ENCODE results near the gene CLIP3. TPM values are rescaled to one million over a fixed set of nuclear protein-coding genes. Genes with fewer than 3 reads are reported as not detected.

The CLIP3 gene
- total RNA-seq, 1 donor from 2014 or later, result 2.4 TPM

DNA sequence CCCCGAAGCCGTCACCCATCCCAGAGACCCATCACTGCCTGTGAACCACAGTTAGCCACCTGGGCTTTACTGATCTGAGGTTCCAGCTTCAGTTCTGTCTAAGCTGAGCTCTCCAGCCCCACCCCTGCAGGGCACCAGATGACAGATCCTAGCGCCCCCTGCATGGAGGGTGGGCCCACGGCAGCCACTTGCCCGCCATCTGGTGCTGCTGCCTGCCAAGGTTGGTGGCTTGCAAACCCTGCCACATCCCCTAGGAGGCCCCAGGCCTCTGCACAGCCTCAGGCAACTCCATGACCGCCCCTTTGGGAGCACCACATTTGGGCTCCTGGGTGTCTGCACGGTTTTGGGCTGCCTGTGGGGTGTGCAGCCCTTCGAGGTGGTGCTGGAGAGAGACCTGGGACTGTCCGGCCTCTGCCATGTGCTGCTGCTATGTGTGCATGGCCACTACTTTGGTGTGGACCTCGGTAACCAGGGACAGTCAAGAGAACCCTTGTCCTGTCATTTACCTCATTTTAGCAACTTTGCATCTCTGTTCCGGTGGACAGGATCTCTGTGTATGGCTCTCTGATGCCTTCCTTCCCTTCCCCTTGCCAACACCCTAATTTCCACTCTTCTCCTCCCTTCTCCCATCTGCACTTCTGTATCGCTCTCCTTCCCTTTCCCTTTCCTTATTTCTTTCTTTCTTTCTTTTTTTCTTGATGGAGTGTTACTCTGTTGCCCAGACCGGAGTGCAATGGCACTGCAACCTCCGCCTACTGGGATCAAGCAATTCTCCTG is 55.0 kb downstream of the CLIP3 start:
- no peaks in the 10 kb centered on the region for H3K9me3 Mint-ChIP-seq
- H3K4me1 Mint-ChIP-seq (ENCODE audit: low read depth), result no peaks in the 10 kb centered on the region
- H3K27ac Mint-ChIP-seq, result no peak overlapping the region
- H3K27me3 Mint-ChIP-seq (ENCODE audit: low read depth), result peaks cover 5% of the 10 kb centered on the region
- H3K4me3 Mint-ChIP-seq (ENCODE audit: low read depth), result no peak overlapping the region
- no peaks in the 10 kb centered on the region for H3K36me3 Mint-ChIP-seq (ENCODE audit: low read depth)
- intact Hi-C loops (cut with micrococcal nuclease), result no loop called here
- DNase-seq (ENCODE audit: low spot score), result peak; percentile 19

DNA sequence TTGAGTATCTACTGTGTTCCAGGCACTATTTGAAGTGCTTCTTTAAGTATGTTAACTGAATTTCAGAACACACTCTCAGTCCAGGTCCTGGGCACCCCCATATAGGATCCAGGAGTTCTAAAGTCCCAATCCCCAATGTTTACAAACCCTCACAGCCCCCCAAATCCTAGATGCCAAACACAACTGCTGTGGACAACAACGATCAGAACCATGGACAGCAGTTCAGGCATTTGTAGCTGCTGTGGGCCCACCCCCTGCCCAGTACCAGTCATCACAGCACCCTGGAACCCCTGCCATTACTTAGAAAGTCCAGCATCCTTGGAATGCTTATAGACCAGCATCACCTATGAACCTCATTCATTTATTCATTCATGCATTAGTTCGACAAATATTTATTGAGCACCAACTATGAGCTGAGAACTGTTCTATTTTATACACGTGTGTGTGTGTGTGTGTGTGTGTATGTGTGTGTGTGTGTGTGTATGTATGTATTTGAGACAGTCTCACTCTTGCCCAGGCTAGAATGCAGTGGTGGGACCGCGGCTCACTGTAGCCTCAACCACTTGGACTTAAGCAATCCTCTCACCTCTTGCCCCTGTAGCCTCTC is 57.0 kb downstream of the CLIP3 start:
- no peaks in the 10 kb centered on the region for H3K9me3 Mint-ChIP-seq
- H3K27ac Mint-ChIP-seq, result no peak overlapping the region
- peaks cover 2% of the 10 kb centered on the region for H3K27me3 Mint-ChIP-seq (ENCODE audit: low read depth)
- no peaks in the 10 kb centered on the region for H3K4me1 Mint-ChIP-seq (ENCODE audit: low read depth)
- intact Hi-C loops (cut with micrococcal nuclease), result no loop called here
- H3K36me3 Mint-ChIP-seq (ENCODE audit: low read depth), result no peaks in the 10 kb centered on the region
- H3K4me3 Mint-ChIP-seq (ENCODE audit: low read depth), result no peak overlapping the region
- DNase-seq (ENCODE audit: low spot score), result no peak

DNA sequence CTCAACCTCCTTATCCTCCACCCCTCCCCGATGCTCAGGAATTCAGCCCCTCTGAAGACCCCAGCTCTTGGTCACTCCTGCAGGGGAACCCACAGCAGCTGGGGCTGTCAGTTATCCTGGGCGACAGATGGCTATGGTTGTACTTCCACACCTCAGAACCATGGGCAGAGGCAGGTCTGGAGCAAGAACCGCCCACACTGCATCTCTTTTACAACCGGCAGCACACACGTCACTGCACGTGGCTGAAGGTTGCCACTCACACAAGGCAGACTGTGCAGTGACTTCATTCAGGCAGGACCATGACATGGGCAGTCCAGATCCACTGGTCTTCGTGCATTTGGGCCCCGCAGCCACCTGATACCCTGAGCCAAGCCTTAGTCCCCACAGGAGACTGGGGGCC is 59.2 kb downstream of the CLIP3 start:
- no peak overlapping the region for H3K4me3 Mint-ChIP-seq (ENCODE audit: low read depth)
- intact Hi-C loops (cut with micrococcal nuclease), result no loop called here
- peaks cover 2% of the 10 kb centered on the region for H3K27me3 Mint-ChIP-seq (ENCODE audit: low read depth)
- no peaks in the 10 kb centered on the region for H3K36me3 Mint-ChIP-seq (ENCODE audit: low read depth)
- H3K9me3 Mint-ChIP-seq, result no peaks in the 10 kb centered on the region
- no peak overlapping the region for H3K27ac Mint-ChIP-seq
- no peak for DNase-seq (ENCODE audit: low spot score)
- H3K4me1 Mint-ChIP-seq (ENCODE audit: low read depth), result peaks cover 2% of the 10 kb centered on the region

DNA sequence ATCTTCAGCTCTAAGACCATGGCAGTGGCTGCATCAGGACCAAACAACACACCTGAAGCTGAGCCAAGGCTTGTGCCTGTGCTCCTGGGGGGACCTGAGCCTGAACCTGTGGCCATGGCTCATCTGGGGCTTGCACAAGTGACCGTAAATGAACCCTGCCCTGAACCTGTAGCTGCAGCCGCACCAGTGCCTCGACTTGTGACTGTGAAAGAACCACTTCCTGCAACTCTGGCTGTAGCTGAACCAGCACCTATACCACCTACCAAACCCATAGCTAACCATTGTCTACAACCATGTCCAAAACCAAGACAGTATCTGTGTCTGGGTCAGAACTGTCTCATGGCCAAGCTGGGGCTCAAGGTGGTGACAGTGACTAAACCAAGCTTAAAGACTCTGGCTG is 65.9 kb downstream of the CLIP3 start:
- DNase-seq (ENCODE audit: low spot score), result no peak
- H3K27me3 Mint-ChIP-seq (ENCODE audit: low read depth), result peaks cover 3% of the 10 kb centered on the region
- intact Hi-C loops (cut with micrococcal nuclease), result no loop called here
- peaks cover 2% of the 10 kb centered on the region for H3K4me1 Mint-ChIP-seq (ENCODE audit: low read depth)
- H3K9me3 Mint-ChIP-seq, result no peaks in the 10 kb centered on the region
- no peaks in the 10 kb centered on the region for H3K36me3 Mint-ChIP-seq (ENCODE audit: low read depth)
- H3K27ac Mint-ChIP-seq, result no peak overlapping the region
- no peak overlapping the region for H3K4me3 Mint-ChIP-seq (ENCODE audit: low read depth)

Other genes starting within 250 kb of the CLIP3 start
- not detected in 2 replicates for gene PRODH2, start 220.0 kb downstream of the CLIP3 start, total RNA-seq
- gene NPHS1, start 180.4 kb downstream of the CLIP3 start, total RNA-seq, result 0.05 TPM in 1 of 2 replicates, not detected in the other
- 0.18 and 0.39 TPM in 2 replicates for gene KIRREL2, start 176.0 kb downstream of the CLIP3 start, total RNA-seq
- gene APLP1, start 164.3 kb downstream of the CLIP3 start, total RNA-seq, result 1.2 and 1.4 TPM in 2 replicates
- 109 and 117 TPM in 2 replicates for gene NFKBID, start 132.3 kb downstream of the CLIP3 start, total RNA-seq
- gene HCST, start 130.3 kb downstream of the CLIP3 start, total RNA-seq, result 53.9 and 57.2 TPM in 2 replicates
- 0.39 TPM in 1 of 2 replicates, not detected in the other for gene TYROBP, start 124.6 kb downstream of the CLIP3 start, total RNA-seq
- 10.7 and 10.8 TPM in 2 replicates for gene LRFN3, start 96.5 kb downstream of the CLIP3 start, total RNA-seq
- 20.0 and 20.8 TPM in 2 replicates for gene SDHAF1, start 37.7 kb downstream of the CLIP3 start, total RNA-seq
- gene SYNE4, start 24.1 kb downstream of the CLIP3 start, total RNA-seq, result 1.9 and 2.6 TPM in 2 replicates
- 49.9 and 54.3 TPM in 2 replicates for gene ALKBH6, start 18.7 kb downstream of the CLIP3 start, total RNA-seq
- 1.8 and 2.2 TPM in 2 replicates for gene THAP8, start 21.4 kb upstream of the CLIP3 start, total RNA-seq
- 22.3 and 22.5 TPM in 2 replicates for gene WDR62, start 22.0 kb upstream of the CLIP3 start, total RNA-seq
- gene OVOL3, start 78.3 kb upstream of the CLIP3 start, total RNA-seq, result not detected in 2 replicates
- gene POLR2I, start 82.0 kb upstream of the CLIP3 start, total RNA-seq, result 68.9 and 75.3 TPM in 2 replicates
- gene TBCB, start 82.6 kb upstream of the CLIP3 start, total RNA-seq, result 143 and 147 TPM in 2 replicates
- 424 and 431 TPM in 2 replicates for gene CAPNS1, start 107.2 kb upstream of the CLIP3 start, total RNA-seq
- not detected in 2 replicates for gene COX7A1, start 119.6 kb upstream of the CLIP3 start, total RNA-seq
- 1.5 and 2.4 TPM in 2 replicates for gene ZNF565, start 181.8 kb upstream of the CLIP3 start, total RNA-seq
- 82.3 and 86.4 TPM in 2 replicates for gene ZNF146, start 182.2 kb upstream of the CLIP3 start, total RNA-seq

All from activated T-helper 2 cell treated with anti-CD3 and anti-CD28 coated beads, Interferon-gamma antibody, Interleukin-2, Interleukin-4, amounts not matched to agents 10 μg/mL and 5 μg/mL and 100 μg/mL, durations not matched to agents 14 hours and 24 hours and 36 hours (primary cell).